Stomach (tissue), 9 donors: ENCODE measurements around the gene AUTS2. TPM values are rescaled to one million over a fixed set of nuclear protein-coding genes. Genes with fewer than 3 reads are reported as not detected.
"Not testable (repeated sequence)": the region's sequence is repeated elsewhere in the genome, so short reads cannot be mapped to it uniquely, and the experiment has no call there.

Source experiments
- DNase-seq, 2 donors: peaks; one replicate each; pipeline versions ENCODE4 v3.0.0 to v3.0.0-alpha.2; 2013 to 2019
- H3K27ac ChIP-seq, 5 donors: fragments of 200-600 bp in 4 of 5; sonication (generic) in 4 of 5; one replicate each; pipeline ENCODE4 v1.5.1; 2013 to 2019; ENCODE audit warnings: mild to moderate bottlenecking in 1 of 5, moderate library complexity in 1 of 5
- H3K27me3 ChIP-seq, 3 donors: fragments of 200-600 bp; sonication (generic); one replicate each; pipeline ENCODE4 v1.5.1; 2017 to 2019; ENCODE audit warnings: mixed run types in 1 of 3
- H3K36me3 ChIP-seq, 4 donors: fragments of 200-600 bp; sonication (generic); 1 replicate in 3 of 4; 2 replicates in 1 of 4; pipeline ENCODE4 v1.5.1; 2016 to 2019
- H3K4me1 ChIP-seq, 4 donors: fragments of 200-600 bp; sonication (generic); one replicate each; pipeline ENCODE4 v1.5.1; 2016 to 2019
- H3K4me3 ChIP-seq, 4 donors: fragments of 200-600 bp; sonication (generic) in 3 of 4; one replicate each; pipeline ENCODE4 v1.5.1; 2016 to 2019; ENCODE audit warnings: mild to moderate bottlenecking in 1 of 4
- H3K9me3 ChIP-seq, 4 donors: fragments of 200-600 bp; sonication (generic); one replicate each; pipeline ENCODE4 v1.5.1; 2016 to 2019
- CTCF ChIP-seq, 7 experiments: fragments of 450-650 bp in 4 of 7; fragments of 200-600 bp in 3 of 7; sonication (generic) in 3 of 7; IDR thresholded peaks; one replicate each; pipeline ENCODE4 v1.5.1; 2016 to 2019; ENCODE audit warnings: antibody characterized with exemption in 7 of 7, control low read depth in 2 of 7, mild to moderate bottlenecking in 1 of 7
- EP300 ChIP-seq: sonication (generic); formaldehyde crosslinking; IDR thresholded peaks from one replicate; pipeline ENCODE4 v1.6.1; 2017; ENCODE audit warnings: antibody characterized with exemption
- POLR2A ChIP-seq, 4 donors: fragments of 450-650 bp; IDR thresholded peaks; one replicate each; pipeline ENCODE4 v1.6.1; 2016; ENCODE audit warnings: antibody characterized with exemption in 4 of 4, control low read depth in 2 of 4, mild to moderate bottlenecking in 1 of 4, moderate library complexity in 1 of 4
- POLR2AphosphoS5 ChIP-seq, 3 donors: sonication (generic); formaldehyde crosslinking; IDR thresholded peaks; one replicate each; pipeline ENCODE4 v1.6.1; 2016; ENCODE audit warnings: antibody characterized with exemption in 3 of 3
- WGBS, 5 donors: extraction: QIAGEN DNeasy Blood & Tissue Kit in 3 of 5; methylation state at CpG; one replicate each; pipeline versions ENCODE4 v1.1.5 to v1.1.7; 2013 to 2018; 5-methylcytosine and 5-hydroxymethylcytosine counted together
- intact Hi-C: fragments of 100-400 bp; cut with DNase I; formaldehyde crosslinking; loops from one replicate; pipeline ENCODE4 v1.15.1; 2023; ENCODE audit warnings: low total_unique reads
- polyA plus RNA-seq, 3 donors: library from polyadenylated mRNA; stranded (reverse); fragments of 200-250 nt; gene quantifications; one replicate each; pipeline ENCODE4 v1.2.3, GENCODE V29; 2013
- total RNA-seq, 5 donors: library from RNA; depleted of rRNA; stranded (reverse); fragments of >200 nt; gene quantifications; one replicate each; pipeline versions ENCODE4 v1.1.0 to v1.2.3, GENCODE V29; 2014 to 2016
- donor health status: healthy with polysubstance abuse.
- donor health status: Bipolar disorder and iron deficiency.
- donor health status: healthy.

Gene AUTS2
- total and polyA plus RNA-seq, 8 donors = 3.8 to 90.3 (median 38.1) TPM

DNA sequence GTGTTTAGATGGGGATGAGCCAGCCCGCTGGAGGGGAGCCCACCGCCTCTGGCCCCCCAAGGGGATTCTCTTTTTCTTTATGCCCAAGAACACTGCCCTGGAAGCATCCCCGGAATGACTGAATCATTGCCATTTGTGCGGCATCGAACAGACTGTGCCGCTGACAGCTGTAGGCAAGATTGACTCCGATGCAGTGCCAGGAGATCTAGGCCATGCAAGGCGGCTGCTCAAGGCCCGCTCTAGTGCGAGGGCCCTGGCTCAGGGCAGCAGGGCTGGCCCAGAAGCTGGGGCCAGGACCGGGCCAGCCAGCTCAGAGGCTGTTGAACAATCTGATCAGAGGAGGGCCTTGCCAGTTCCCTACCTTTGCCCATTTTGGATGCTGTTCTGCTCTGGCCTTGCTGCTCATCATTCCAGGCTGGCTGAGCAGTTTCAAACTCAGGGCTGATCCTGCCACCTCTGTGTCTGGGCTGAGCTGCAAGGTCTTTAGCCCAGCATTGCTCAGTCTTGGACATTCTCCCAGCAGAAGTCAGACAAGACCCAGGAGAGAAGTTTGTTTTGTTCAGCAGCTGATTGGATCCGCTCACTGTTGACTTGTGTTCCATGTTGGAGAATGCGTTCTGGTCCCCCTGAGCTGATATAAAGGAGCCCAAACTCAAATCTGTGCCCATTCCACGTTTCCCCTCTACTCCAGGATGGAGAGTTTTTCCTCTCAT, 1048.4 kb downstream of the AUTS2 start:
- Histone ChIP-seq H3K27ac (no peak overlapping the region), H3K4me3 (no peak overlapping the region), H3K36me3 (no peaks in the 10 kb centered on the region), H3K4me1 (no peaks in the 10 kb centered on the region), H3K9me3 (no peaks in the 10 kb centered on the region), H3K27me3 (no peaks in the 10 kb centered on the region)
- no peak for DNase-seq
- TF ChIP-seq POLR2A (IDR thresholded peaks at IDR 0.05) (no peak), POLR2AphosphoS5 (IDR thresholded peaks at IDR 0.05) (no peak), CTCF (IDR thresholded peaks at IDR 0.05) (no peak), EP300 (no peak)
- 93 to 96% (median 94%) methylated on average over 13 to 14 of the region's 14 CpGs for whole genome bisulfite sequencing, 5 donors
- intact Hi-C loops = no loop called here

GRCh38 chr7:70647801-70648498, 1049.7 kb downstream of the AUTS2 start:
- intact Hi-C loops = no loop called here
- H3K36me3 ChIP-seq = no peaks in the 10 kb centered on the region
- no peaks in the 10 kb centered on the region for H3K4me1 ChIP-seq
- peak; percentile 40 to 71 for DNase-seq
- H3K4me3 ChIP-seq = no peak overlapping the region
- H3K27ac ChIP-seq = no peak overlapping the region
- WGBS, 5 donors = 82 to 88% (median 84%) methylated on average over 9 of the region's 9 CpGs
- H3K9me3 ChIP-seq = no peaks in the 10 kb centered on the region
- H3K27me3 ChIP-seq = no peaks in the 10 kb centered on the region
- no peak for TF ChIP-seq CTCF (IDR thresholded peaks at IDR 0.05)
- no peak for TF ChIP-seq POLR2A (IDR thresholded peaks at IDR 0.05)
- no peak for TF ChIP-seq POLR2AphosphoS5 (IDR thresholded peaks at IDR 0.05)
- TF ChIP-seq EP300 = no peak

- H3K9me3 ChIP-seq, DNase-seq, H3K27me3 ChIP-seq, H3K4me3 ChIP-seq, H3K27ac ChIP-seq, H3K4me1 ChIP-seq, H3K36me3 ChIP-seq, intact Hi-C loops: not testable (repeated sequence)
- WGBS, 5 donors = 75 to 88% (median 85%) methylated on average over 7 of the region's 7 CpGs
Measured at GRCh38 chr7:70648499-70648861, 1050.2 kb downstream of the AUTS2 start.

- H3K4me3 ChIP-seq = no peak overlapping the region
- WGBS, 5 donors = 93 to 98% (median 95%) methylated on average over 5 of the region's 5 CpGs
Measured at GRCh38 chr7:70649323-70649722, 1051.0 kb downstream of the AUTS2 start.

More at GRCh38 chr7:70649323-70649722, 1051.0 kb downstream of the AUTS2 start:
- no peaks in the 10 kb centered on the region for H3K9me3 ChIP-seq
- H3K4me1 ChIP-seq = no peaks in the 10 kb centered on the region
- intact Hi-C loops = no loop called here
- DNase-seq = no peak
- H3K36me3 ChIP-seq = no peaks in the 10 kb centered on the region
- TF ChIP-seq EP300 (no peak), CTCF (IDR thresholded peaks at IDR 0.05) (no peak), POLR2A (IDR thresholded peaks at IDR 0.05) (no peak), POLR2AphosphoS5 (IDR thresholded peaks at IDR 0.05) (no peak)
- H3K27me3 ChIP-seq = no peaks in the 10 kb centered on the region
- no peak overlapping the region for H3K27ac ChIP-seq
